ENCODE measurements around the gene IRAK4.
"Not testable (repeated sequence)": the region's sequence is repeated elsewhere in the genome, so short reads cannot be mapped to it uniquely, and the experiment has no call there.

IRAK4 gene

GRCh38 chr12:43758728-43759563 is at the start of gene IRAK4, which contains the start of gene PUS7L:
Gene IRAK4 (plus strand): TSS chr12:43758951. CDS start chr12:43768112, 9,161 bp downstream.
Gene PUS7L (minus strand): TSS chr12:43758790. CDS start chr12:43755245, 3,545 bp downstream.
- peak; percentile 89 for DNase-seq (ENCODE audit: low read depth)

- no peak for DNase-seq (ENCODE audit: low read depth)
Measured at GRCh38 chr12:43711348-43711747, 47.4 kb upstream of the IRAK4 start.

- DNase-seq (ENCODE audit: low read depth) = no peak
Measured at GRCh38 chr12:43722621-43723020, 36.1 kb upstream of the IRAK4 start.

GRCh38 chr12:43723134-43723533 is 35.6 kb upstream of the IRAK4 start:
- DNase-seq (ENCODE audit: low read depth) = no peak

- DNase-seq (ENCODE audit: low read depth) = no peak
Measured at GRCh38 chr12:43728117-43728516, 30.6 kb upstream of the IRAK4 start.

GRCh38 chr12:43728698-43729097 is 30.1 kb upstream of the IRAK4 start:
- no peak for DNase-seq (ENCODE audit: low read depth)

- no peak for DNase-seq (ENCODE audit: low read depth)
Measured at GRCh38 chr12:43730283-43730682, 28.5 kb upstream of the IRAK4 start.

- no peak for DNase-seq (ENCODE audit: low read depth)
Measured at GRCh38 chr12:43733687-43734086, 25.1 kb upstream of the IRAK4 start.

GRCh38 chr12:43736927-43737440 is 21.8 kb upstream of the IRAK4 start:
- DNase-seq (ENCODE audit: low read depth) = no peak

- no peak for DNase-seq (ENCODE audit: low read depth)
Measured at GRCh38 chr12:43737646-43738045, 21.1 kb upstream of the IRAK4 start.

- DNase-seq (ENCODE audit: low read depth) = no peak
Measured at GRCh38 chr12:43740511-43741100, 18.1 kb upstream of the IRAK4 start.

- DNase-seq (ENCODE audit: low read depth) = no peak
Measured at GRCh38 chr12:43742106-43742505, 16.6 kb upstream of the IRAK4 start.

- no peak for DNase-seq (ENCODE audit: low read depth)
Measured at GRCh38 chr12:43744826-43745225, 13.9 kb upstream of the IRAK4 start.

GRCh38 chr12:43749016-43749415 is 9.7 kb upstream of the IRAK4 start:
- no peak for DNase-seq (ENCODE audit: low read depth)

- DNase-seq (ENCODE audit: low read depth) = no peak
Measured at GRCh38 chr12:43750814-43751213, 7.9 kb upstream of the IRAK4 start.

GRCh38 chr12:43751360-43751759 is 7.4 kb upstream of the IRAK4 start:
- not testable (repeated sequence) for DNase-seq (ENCODE audit: low read depth)

- DNase-seq (ENCODE audit: low read depth) = no peak
Measured at GRCh38 chr12:43754015-43754414, 4.7 kb upstream of the IRAK4 start.

- no peak for DNase-seq (ENCODE audit: low read depth)
Measured at GRCh38 chr12:43758247-43758727, 464 bp upstream of the IRAK4 start.

- DNase-seq (ENCODE audit: low read depth) = no peak
Measured at GRCh38 chr12:43760396-43760795, 1.6 kb downstream of the IRAK4 start.

GRCh38 chr12:43761500-43761899 is 2.7 kb downstream of the IRAK4 start:
- DNase-seq (ENCODE audit: low read depth) = no peak

GRCh38 chr12:43762596-43762995 is 3.8 kb downstream of the IRAK4 start:
- DNase-seq (ENCODE audit: low read depth) = no peak

- DNase-seq (ENCODE audit: low read depth) = no peak
Measured at GRCh38 chr12:43763769-43764168, 5.0 kb downstream of the IRAK4 start.

- DNase-seq (ENCODE audit: low read depth) = no peak
Measured at GRCh38 chr12:43764528-43764927, 5.8 kb downstream of the IRAK4 start.

All from stimulated activated CD8-positive, alpha-beta memory T cell treated with anti-CD3 and anti-CD28 coated beads, Interleukin-7, amount 100 ng/mL, for 24 hours (primary cell).